WERI-Rb-1 (cell line): ENCODE measurements around the gene NSFL1C.

ENCODE experiments used
- DNase-seq: peaks from one replicate; pipeline ENCODE4 v3.0.0-alpha.2; 2020
- H3K27ac ChIP-seq: fragments of 250-450 bp; sonication (Bioruptor Pico); 2 replicates; pipeline ENCODE4 v1.5.1; 2020; ENCODE audit warnings: mild to moderate bottlenecking, moderate library complexity
- H3K27me3 ChIP-seq: fragments of 250-450 bp; sonication (Bioruptor Pico); 2 replicates; pipeline ENCODE4 v1.5.1; 2021; ENCODE audit warnings: mild to moderate bottlenecking, low read depth, moderate library complexity; ENCODE audit not compliant: insufficient read depth, severe bottlenecking
- H3K36me3 ChIP-seq: fragments of 250-450 bp; sonication (Bioruptor Pico); 2 replicates; pipeline ENCODE4 v1.5.1; 2020; ENCODE audit warnings: mild to moderate bottlenecking, moderate library complexity
- H3K4me3 ChIP-seq: 2 replicates; pipeline ENCODE4 v1.5.1; 2011; ENCODE audit warnings: low read depth, mild to moderate bottlenecking, control low read depth, low read length
- H3K9me3 ChIP-seq: fragments of 250-450 bp; sonication (Bioruptor Pico); 2 replicates; pipeline ENCODE4 v1.5.1; 2021; ENCODE audit warnings: mild to moderate bottlenecking, moderate library complexity; ENCODE audit not compliant: severe bottlenecking
- CTCF ChIP-seq: IDR thresholded peaks from 2 replicates; pipeline ENCODE4 v1.5.1; 2011; ENCODE audit warnings: low read depth, mild to moderate bottlenecking, control low read depth, inconsistent platforms, low read length

Gene NSFL1C

DNA sequence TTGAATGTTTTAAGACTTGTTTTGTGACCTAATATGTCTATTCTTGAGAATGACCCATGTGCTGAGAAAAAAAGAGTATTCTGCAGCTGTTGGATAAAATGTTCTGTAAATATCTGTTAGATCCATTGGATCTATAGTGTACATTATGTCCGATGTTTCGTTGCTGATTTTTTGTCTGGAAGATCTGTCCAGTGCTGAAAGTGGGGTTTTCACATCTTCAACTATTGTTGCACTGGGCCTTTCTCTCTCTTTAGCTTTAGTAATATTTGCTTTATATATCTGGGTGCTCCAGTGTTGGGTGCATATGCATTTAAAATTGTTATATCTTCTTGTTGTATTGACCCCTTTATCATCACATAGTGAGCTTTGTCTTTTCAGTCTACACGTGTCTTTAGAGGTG is 30.3 kb upstream of the NSFL1C start:
- Histone ChIP-seq H3K4me3 (no peak overlapping the region), H3K27me3 (peaks cover 20% of the 10 kb centered on the region)
- TF ChIP-seq CTCF: no peak

GRCh38 chr20:1494436-1494835 is 27.8 kb upstream of the NSFL1C start:
- no peak overlapping the region for H3K27ac ChIP-seq
- no peak overlapping the region for H3K4me3 ChIP-seq
- no peak for DNase-seq
- H3K27me3 ChIP-seq: peaks cover 38% of the 10 kb centered on the region
- no peak for TF ChIP-seq CTCF
- H3K36me3 ChIP-seq: no peaks in the 10 kb centered on the region
- H3K9me3 ChIP-seq: peaks cover 2% of the 10 kb centered on the region

More for the DNA sequence above, 30.3 kb upstream of the NSFL1C start:
- DNase-seq: no peak
- Histone ChIP-seq H3K9me3 (peaks cover 2% of the 10 kb centered on the region), H3K36me3 (no peaks in the 10 kb centered on the region), H3K27ac (no peak overlapping the region)

DNA sequence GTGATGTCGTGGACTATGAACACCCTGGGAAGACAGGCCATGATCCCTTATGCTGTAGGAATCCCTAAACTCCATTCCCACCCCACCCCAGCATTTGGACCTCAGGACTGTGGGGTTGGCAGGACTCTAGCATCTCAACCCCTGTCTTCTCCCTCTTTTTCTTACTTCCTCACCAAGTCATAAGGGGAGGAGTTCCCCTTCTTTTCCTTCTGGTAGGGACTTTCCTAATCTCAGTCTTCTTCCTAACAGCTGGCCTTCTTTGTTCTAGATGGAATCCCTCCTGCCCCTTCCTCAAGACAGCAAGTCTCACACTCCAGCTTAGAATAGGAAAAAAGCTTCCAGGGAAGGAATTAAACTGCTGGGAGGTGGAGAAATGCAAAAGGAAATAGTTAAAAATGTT is 26.9 kb upstream of the NSFL1C start:
- Histone ChIP-seq H3K9me3 (peaks cover 2% of the 10 kb centered on the region), H3K27ac (no peak overlapping the region), H3K36me3 (no peaks in the 10 kb centered on the region), H3K27me3 (peaks cover 38% of the 10 kb centered on the region), H3K4me3 (no peak overlapping the region)
- TF ChIP-seq CTCF: no peak
- DNase-seq: no peak

- H3K27me3 ChIP-seq: peaks cover 51% of the 10 kb centered on the region
- no peak overlapping the region for H3K27ac ChIP-seq
- no peak for DNase-seq
- peaks cover 2% of the 10 kb centered on the region for H3K9me3 ChIP-seq
- TF ChIP-seq CTCF: no peak
- no peak overlapping the region for H3K4me3 ChIP-seq
- H3K36me3 ChIP-seq: no peaks in the 10 kb centered on the region
Observed at GRCh38 chr20:1491860-1492642, 25.4 kb upstream of the NSFL1C start.

GRCh38 chr20:1491281-1491840 is 24.7 kb upstream of the NSFL1C start, which contains the start of gene SIRPB2:
Gene SIRPB2, minus strand, starts transcription at chr20:1491420. Its CDS starts 61 bp downstream, at chr20:1491359.
- no peaks in the 10 kb centered on the region for H3K36me3 ChIP-seq
- peaks cover 51% of the 10 kb centered on the region for H3K27me3 ChIP-seq
- peaks cover 2% of the 10 kb centered on the region for H3K9me3 ChIP-seq
- H3K4me3 ChIP-seq: no peak within 1 kb of the TSS
- no peak for DNase-seq
- H3K27ac ChIP-seq: no peak within 1 kb of the TSS
- TF ChIP-seq CTCF: no peak
